BE2C (cell line): ENCODE measurements around the gene SIRT6.
"Not testable (repeated sequence)": the region's sequence is repeated elsewhere in the genome, so short reads cannot be mapped to it uniquely, and the experiment has no call there.

Experiments
- DNase-seq: peaks from one replicate; pipeline ENCODE4 v3.0.0-alpha.2; 2020
- H3K27me3 ChIP-seq: fragments of 250-450 bp; sonication (Bioruptor Pico); 2 replicates; pipeline ENCODE4 v1.5.1; 2020; ENCODE audit warnings: mild to moderate bottlenecking
- H3K36me3 ChIP-seq: fragments of 250-450 bp; sonication (Bioruptor Pico); 2 replicates; pipeline ENCODE4 v1.5.1; 2020; ENCODE audit warnings: mild to moderate bottlenecking
- H3K4me1 ChIP-seq: fragments of 250-450 bp; sonication (Bioruptor Pico); 2 replicates; pipeline ENCODE4 v1.5.1; 2020
- H3K4me3 ChIP-seq: 2 replicates; pipeline ENCODE4 v1.5.1; 2011; ENCODE audit warnings: low read depth, low read length
- H3K9me3 ChIP-seq: fragments of 250-450 bp; sonication (Bioruptor Pico); 2 replicates; pipeline ENCODE4 v1.5.1; 2020
- TF ChIP-seq, protein P1 (sequence below): IDR thresholded peaks from 2 replicates; pipeline ENCODE4 v1.5.1; 2012; ENCODE audit warnings: mild to moderate bottlenecking, low read depth, low read length

The SIRT6 gene

GRCh38 chr19:4173479-4174212, 8.7 kb downstream of the SIRT6 start:
- Histone ChIP-seq H3K27me3 (peaks cover 18% of the 10 kb centered on the region), H3K4me3 (peak overlapping the region; percentile 25; the same call in 1 of the 2 replicates), H3K9me3 (no peaks in the 10 kb centered on the region), H3K4me1 (no peaks in the 10 kb centered on the region), H3K36me3 (no peaks in the 10 kb centered on the region)
- TF ChIP-seq, protein P1, sequence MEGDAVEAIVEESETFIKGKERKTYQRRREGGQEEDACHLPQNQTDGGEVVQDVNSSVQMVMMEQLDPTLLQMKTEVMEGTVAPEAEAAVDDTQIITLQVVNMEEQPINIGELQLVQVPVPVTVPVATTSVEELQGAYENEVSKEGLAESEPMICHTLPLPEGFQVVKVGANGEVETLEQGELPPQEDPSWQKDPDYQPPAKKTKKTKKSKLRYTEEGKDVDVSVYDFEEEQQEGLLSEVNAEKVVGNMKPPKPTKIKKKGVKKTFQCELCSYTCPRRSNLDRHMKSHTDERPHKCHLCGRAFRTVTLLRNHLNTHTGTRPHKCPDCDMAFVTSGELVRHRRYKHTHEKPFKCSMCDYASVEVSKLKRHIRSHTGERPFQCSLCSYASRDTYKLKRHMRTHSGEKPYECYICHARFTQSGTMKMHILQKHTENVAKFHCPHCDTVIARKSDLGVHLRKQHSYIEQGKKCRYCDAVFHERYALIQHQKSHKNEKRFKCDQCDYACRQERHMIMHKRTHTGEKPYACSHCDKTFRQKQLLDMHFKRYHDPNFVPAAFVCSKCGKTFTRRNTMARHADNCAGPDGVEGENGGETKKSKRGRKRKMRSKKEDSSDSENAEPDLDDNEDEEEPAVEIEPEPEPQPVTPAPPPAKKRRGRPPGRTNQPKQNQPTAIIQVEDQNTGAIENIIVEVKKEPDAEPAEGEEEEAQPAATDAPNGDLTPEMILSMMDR = no peak
- DNase-seq = no peak

GRCh38 chr19:4172861-4173473, 9.4 kb downstream of the SIRT6 start:
- Histone ChIP-seq H3K9me3 (no peaks in the 10 kb centered on the region), H3K27me3 (peaks cover 18% of the 10 kb centered on the region), H3K4me1 (no peaks in the 10 kb centered on the region), H3K4me3 (peak overlapping the region; percentile 25), H3K36me3 (no peaks in the 10 kb centered on the region)
- DNase-seq = peak; percentile 52
- TF ChIP-seq, protein P1 = no peak

GRCh38 chr19:4171676-4172075, 10.7 kb downstream of the SIRT6 start:
- TF ChIP-seq, protein P1 = no peak
- no peak for DNase-seq
- Histone ChIP-seq H3K4me1 (no peaks in the 10 kb centered on the region), H3K27me3 (peaks cover 18% of the 10 kb centered on the region), H3K36me3 (no peaks in the 10 kb centered on the region), H3K9me3 (no peaks in the 10 kb centered on the region), H3K4me3 (no peak overlapping the region)

GRCh38 chr19:4164262-4164661, 18.1 kb downstream of the SIRT6 start:
- no peak for DNase-seq
- no peaks in the 10 kb centered on the region for H3K4me1 ChIP-seq
- no peaks in the 10 kb centered on the region for H3K36me3 ChIP-seq
- TF ChIP-seq, protein P1 = no peak
- H3K27me3 ChIP-seq = peaks cover 45% of the 10 kb centered on the region
- H3K4me3 ChIP-seq = no peak overlapping the region
- no peaks in the 10 kb centered on the region for H3K9me3 ChIP-seq

GRCh38 chr19:4161415-4162077, 20.8 kb downstream of the SIRT6 start:
- DNase-seq = no peak
- H3K9me3 ChIP-seq = no peaks in the 10 kb centered on the region
- peaks cover 46% of the 10 kb centered on the region for H3K27me3 ChIP-seq
- no peak overlapping the region for H3K4me3 ChIP-seq
- H3K4me1 ChIP-seq = no peaks in the 10 kb centered on the region
- TF ChIP-seq, protein P1 = no peak
- no peaks in the 10 kb centered on the region for H3K36me3 ChIP-seq

DNA sequence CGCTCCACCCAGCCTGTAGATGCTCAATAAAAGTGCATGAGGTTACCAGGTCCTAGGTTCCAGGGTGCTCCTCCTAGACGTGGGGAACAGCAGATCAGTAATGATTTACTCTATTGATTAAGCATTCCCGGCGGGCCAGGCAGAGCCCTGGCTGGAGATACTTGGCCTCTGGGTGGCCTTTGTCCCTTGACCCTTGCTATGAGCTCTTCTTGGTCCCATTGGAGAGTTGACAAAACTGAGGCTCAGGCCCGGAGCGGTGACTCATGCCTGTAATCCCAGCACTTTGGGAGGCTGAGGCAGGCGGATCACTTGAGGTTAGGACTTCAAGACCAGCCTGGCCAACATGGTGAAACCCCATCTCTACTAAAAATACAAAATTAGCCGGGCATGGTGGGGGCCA, 24.4 kb downstream of the SIRT6 start:
- H3K27me3 ChIP-seq = peaks cover 42% of the 10 kb centered on the region
- not testable (repeated sequence) for H3K9me3 ChIP-seq, H3K4me1 ChIP-seq, DNase-seq, H3K36me3 ChIP-seq, H3K4me3 ChIP-seq
